HG03457 (cell line): ENCODE data around the gene FAM32A.

Experiments used
- ATAC-seq: cut with Tn5 transposase; IDR thresholded peaks from one replicate; pipeline ENCODE4 v1.9.1; 2021; ENCODE audit warnings: moderate number of reproducible peaks; ENCODE audit not compliant: unreplicated experiment

The FAM32A gene

GRCh38 chr19:16222806-16223205 is 37.6 kb downstream of the FAM32A start:
- no peak for ATAC-seq

- ATAC-seq = no peak
These were observed 38.5 kb downstream of the FAM32A start for GRCh38 chr19:16223746-16224145.

- ATAC-seq = no peak
These were observed 39.3 kb downstream of the FAM32A start for GRCh38 chr19:16224293-16225045.

GRCh38 chr19:16225279-16226183 is 40.3 kb downstream of the FAM32A start:
- no peak for ATAC-seq

- no peak for ATAC-seq
These were observed 41.0 kb downstream of the FAM32A start for GRCh38 chr19:16226184-16226591.

- no peak for ATAC-seq
These were observed 41.9 kb downstream of the FAM32A start for GRCh38 chr19:16226878-16227836.

- ATAC-seq = no peak
These were observed 42.8 kb downstream of the FAM32A start for GRCh38 chr19:16227837-16228636.

- ATAC-seq = no peak
These were observed 43.6 kb downstream of the FAM32A start for GRCh38 chr19:16228637-16229321.

GRCh38 chr19:16229322-16229641 is 44.1 kb downstream of the FAM32A start:
- ATAC-seq = no peak

GRCh38 chr19:16232127-16232526 is 46.9 kb downstream of the FAM32A start:
- ATAC-seq = no peak

- no peak for ATAC-seq
These were observed 47.4 kb downstream of the FAM32A start for GRCh38 chr19:16232568-16232967.

GRCh38 chr19:16233081-16233776 is 48.0 kb downstream of the FAM32A start:
- no peak for ATAC-seq

- ATAC-seq = no peak
These were observed 48.8 kb downstream of the FAM32A start for GRCh38 chr19:16233836-16234551.

GRCh38 chr19:16234552-16235445 is 49.6 kb downstream of the FAM32A start:
- ATAC-seq = no peak

- no peak for ATAC-seq
These were observed 50.8 kb downstream of the FAM32A start for GRCh38 chr19:16235811-16236652.
